GM19467 (cell line): Measurements from ENCODE around the gene BTNL3.
"Not testable (repeated sequence)": the region's sequence is repeated elsewhere in the genome, so short reads cannot be mapped to it uniquely, and the experiment has no call there.

ENCODE experiments used
- ATAC-seq: cut with Tn5 transposase; IDR thresholded peaks from one replicate; pipeline ENCODE4 v1.9.1; 2021; ENCODE audit warnings: mild to moderate bottlenecking, moderate library complexity; ENCODE audit not compliant: unreplicated experiment

The BTNL3 gene

GRCh38 chr5:180988592-180988991 is at the start of gene BTNL3:
Gene BTNL3 (plus strand): TSS chr5:180988846. CDS start chr5:180989029, 183 bp downstream.
- no peak for ATAC-seq

- ATAC-seq, result no peak
Measured at GRCh38 chr5:180950291-180950949, 38.2 kb upstream of the BTNL3 start.

- ATAC-seq, result no peak
Measured at GRCh38 chr5:180959661-180960060, 29.0 kb upstream of the BTNL3 start.

- no peak for ATAC-seq
Measured at GRCh38 chr5:180960209-180960608, 28.4 kb upstream of the BTNL3 start.

GRCh38 chr5:180969406-180969805 is 19.2 kb upstream of the BTNL3 start:
- no peak for ATAC-seq

GRCh38 chr5:180970336-180970735 is 18.3 kb upstream of the BTNL3 start:
- ATAC-seq, result no peak

GRCh38 chr5:180970875-180971274 is 17.8 kb upstream of the BTNL3 start:
- ATAC-seq, result no peak

GRCh38 chr5:180974612-180975315 is 13.9 kb upstream of the BTNL3 start:
- ATAC-seq, result no peak

GRCh38 chr5:180975338-180975737 is 13.3 kb upstream of the BTNL3 start:
- ATAC-seq, result peak; percentile 81

GRCh38 chr5:180976518-180976917 is 12.1 kb upstream of the BTNL3 start:
- ATAC-seq, result no peak

GRCh38 chr5:180977852-180978251 is 10.8 kb upstream of the BTNL3 start:
- no peak for ATAC-seq

GRCh38 chr5:180982008-180982741 is 6.5 kb upstream of the BTNL3 start:
- ATAC-seq, result no peak

- ATAC-seq, result no peak
Measured at GRCh38 chr5:180988016-180988415, 630 bp upstream of the BTNL3 start.

GRCh38 chr5:180990086-180990881 is 1.6 kb downstream of the BTNL3 start:
- no peak for ATAC-seq

GRCh38 chr5:180990882-180991242 is 2.2 kb downstream of the BTNL3 start:
- ATAC-seq, result no peak

GRCh38 chr5:181001947-181002346 is 13.3 kb downstream of the BTNL3 start:
- no peak for ATAC-seq

- ATAC-seq, result no peak
Measured at GRCh38 chr5:181005791-181006190, 17.1 kb downstream of the BTNL3 start.

GRCh38 chr5:181008136-181008535 is 19.5 kb downstream of the BTNL3 start:
- ATAC-seq, result no peak

- not testable (repeated sequence) for ATAC-seq
Measured at GRCh38 chr5:181010018-181010417, 21.4 kb downstream of the BTNL3 start.

GRCh38 chr5:181014654-181015053 is 26.0 kb downstream of the BTNL3 start:
- not testable (repeated sequence) for ATAC-seq

GRCh38 chr5:181017448-181017847 is 28.8 kb downstream of the BTNL3 start:
- ATAC-seq, result not testable (repeated sequence)
